Measurements from ENCODE around the gene PPP1R15A. TPM values are rescaled to one million over a fixed set of nuclear protein-coding genes. Genes with fewer than 3 reads are reported as not detected.

The PPP1R15A gene
- total and polyA plus RNA-seq, 2 donors (not counting 1 experiment from before 2014, with no cell fraction given) = 46.3 to 166 TPM

DNA sequence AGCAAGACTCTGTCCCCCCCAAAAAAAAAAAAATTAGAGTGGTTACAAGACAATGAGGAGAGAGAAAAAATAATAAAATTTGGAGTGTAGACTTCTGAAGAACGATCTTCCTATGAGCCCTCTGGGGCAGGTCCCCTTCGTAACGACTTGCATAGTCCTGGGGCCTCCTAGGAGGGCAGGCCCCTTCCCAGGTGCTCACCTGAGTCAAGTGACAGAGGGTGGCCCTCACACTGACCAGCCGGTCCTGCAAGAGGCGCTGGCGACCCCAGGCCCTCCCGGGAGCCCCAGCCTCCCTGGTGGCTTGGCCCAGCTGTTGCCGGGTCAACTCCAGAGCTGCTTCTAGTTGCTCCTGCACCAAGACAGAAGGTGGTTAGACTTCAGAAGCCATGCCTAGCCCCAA is 18.7 kb upstream of the PPP1R15A start:
- DNase-seq (ENCODE audit: low read depth in 2 of 2) = no peak
- no peak overlapping the region for H2AFZ ChIP-seq (ENCODE audit: low read length)
- no peak overlapping the region for H3K4me3 ChIP-seq (replicated peaks in 1 of 4; ENCODE audit: control extremely low read depth in 1 of 4, insufficient read depth in 1 of 4, low read depth in 3 of 4, low read length in 4 of 4)
- no peaks in the 10 kb centered on the region for H3K9me3 ChIP-seq (ENCODE audit: control insufficient read depth, insufficient read depth, low read depth, low read length)
- H3K79me2 ChIP-seq (ENCODE audit: control insufficient read depth, insufficient read depth, low read length) = no peaks in the 10 kb centered on the region
- no peaks in the 10 kb centered on the region for H3K27me3 ChIP-seq (ENCODE audit: control insufficient read depth, insufficient read depth, low read length)
- no peaks in the 10 kb centered on the region for H4K20me1 ChIP-seq (ENCODE audit: control insufficient read depth, extremely low read depth, insufficient read depth, low read length)
- H3K9ac ChIP-seq (ENCODE audit: insufficient read depth, low read length) = no peak overlapping the region
- H3K27ac ChIP-seq (ENCODE audit: insufficient read depth, low read length) = no peak overlapping the region
- H3K4me2 ChIP-seq (ENCODE audit: extremely low read depth, insufficient read depth, low read length) = no peak overlapping the region
- H3K36me3 ChIP-seq (ENCODE audit: control insufficient read depth, insufficient read depth, low read length) = peaks cover 13% of the 10 kb centered on the region
- no peak for TF ChIP-seq EZH2 (IDR thresholded peaks at IDR 0.05; ENCODE audit: low read length, missing control alignments)
- TF ChIP-seq, protein P1, sequence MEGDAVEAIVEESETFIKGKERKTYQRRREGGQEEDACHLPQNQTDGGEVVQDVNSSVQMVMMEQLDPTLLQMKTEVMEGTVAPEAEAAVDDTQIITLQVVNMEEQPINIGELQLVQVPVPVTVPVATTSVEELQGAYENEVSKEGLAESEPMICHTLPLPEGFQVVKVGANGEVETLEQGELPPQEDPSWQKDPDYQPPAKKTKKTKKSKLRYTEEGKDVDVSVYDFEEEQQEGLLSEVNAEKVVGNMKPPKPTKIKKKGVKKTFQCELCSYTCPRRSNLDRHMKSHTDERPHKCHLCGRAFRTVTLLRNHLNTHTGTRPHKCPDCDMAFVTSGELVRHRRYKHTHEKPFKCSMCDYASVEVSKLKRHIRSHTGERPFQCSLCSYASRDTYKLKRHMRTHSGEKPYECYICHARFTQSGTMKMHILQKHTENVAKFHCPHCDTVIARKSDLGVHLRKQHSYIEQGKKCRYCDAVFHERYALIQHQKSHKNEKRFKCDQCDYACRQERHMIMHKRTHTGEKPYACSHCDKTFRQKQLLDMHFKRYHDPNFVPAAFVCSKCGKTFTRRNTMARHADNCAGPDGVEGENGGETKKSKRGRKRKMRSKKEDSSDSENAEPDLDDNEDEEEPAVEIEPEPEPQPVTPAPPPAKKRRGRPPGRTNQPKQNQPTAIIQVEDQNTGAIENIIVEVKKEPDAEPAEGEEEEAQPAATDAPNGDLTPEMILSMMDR (conservative IDR thresholded peaks at IDR 0.05 in 1 of 2, IDR thresholded peaks at IDR 0.05 in 1 of 2; ENCODE audit: low read depth in 1 of 2, low read length in 2 of 2) = no peak
- no peaks in the 10 kb centered on the region for H3K4me1 ChIP-seq (ENCODE audit: control insufficient read depth, extremely low read depth, insufficient read depth, low read length)

GRCh38 chr19:48854103-48854502 is 18.1 kb upstream of the PPP1R15A start:
- Histone ChIP-seq H3K27me3 (ENCODE audit: control insufficient read depth, insufficient read depth, low read length) (no peaks in the 10 kb centered on the region), H3K79me2 (ENCODE audit: control insufficient read depth, insufficient read depth, low read length) (no peaks in the 10 kb centered on the region), H4K20me1 (ENCODE audit: control insufficient read depth, extremely low read depth, insufficient read depth, low read length) (no peaks in the 10 kb centered on the region), H3K9me3 (ENCODE audit: control insufficient read depth, insufficient read depth, low read depth, low read length) (no peaks in the 10 kb centered on the region), H3K4me2 (ENCODE audit: extremely low read depth, insufficient read depth, low read length) (no peak overlapping the region), H2AFZ (ENCODE audit: low read length) (no peak overlapping the region), H3K36me3 (ENCODE audit: control insufficient read depth, insufficient read depth, low read length) (peaks cover 14% of the 10 kb centered on the region), H3K9ac (ENCODE audit: insufficient read depth, low read length) (no peak overlapping the region), H3K27ac (ENCODE audit: insufficient read depth, low read length) (no peak overlapping the region), H3K4me3 (replicated peaks in 1 of 4; ENCODE audit: control extremely low read depth in 1 of 4, insufficient read depth in 1 of 4, low read depth in 3 of 4, low read length in 4 of 4) (no peak overlapping the region), H3K4me1 (ENCODE audit: control insufficient read depth, extremely low read depth, insufficient read depth, low read length) (no peaks in the 10 kb centered on the region)
- no peak for DNase-seq (ENCODE audit: low read depth in 2 of 2)
- TF ChIP-seq EZH2 (IDR thresholded peaks at IDR 0.05; ENCODE audit: low read length, missing control alignments) = no peak
- TF ChIP-seq, protein P1 (conservative IDR thresholded peaks at IDR 0.05 in 1 of 2, IDR thresholded peaks at IDR 0.05 in 1 of 2; ENCODE audit: low read depth in 1 of 2, low read length in 2 of 2) = no peak

DNA sequence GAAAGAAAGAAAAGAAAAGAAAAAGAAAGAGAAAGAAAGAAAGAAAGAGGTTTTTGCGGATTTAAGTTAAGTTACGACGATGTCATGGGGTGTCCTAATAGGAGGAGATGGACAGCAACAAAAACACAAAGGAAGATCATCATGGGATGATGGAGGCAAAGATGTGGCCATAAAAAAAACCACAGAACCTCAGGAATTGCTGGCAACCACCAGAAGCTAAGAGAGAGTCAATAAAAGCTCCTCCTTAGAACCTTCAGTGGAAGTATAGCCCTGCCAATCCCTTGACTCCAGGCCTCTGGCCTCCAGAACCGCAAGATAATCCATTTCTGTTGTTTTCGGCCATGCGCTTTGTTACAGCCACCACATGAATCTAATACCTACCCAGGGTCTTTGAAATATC is 15.3 kb upstream of the PPP1R15A start:
- H3K9me3 ChIP-seq (ENCODE audit: control insufficient read depth, insufficient read depth, low read depth, low read length) = no peaks in the 10 kb centered on the region
- H4K20me1 ChIP-seq (ENCODE audit: control insufficient read depth, extremely low read depth, insufficient read depth, low read length) = no peaks in the 10 kb centered on the region

More for the DNA sequence above, 15.3 kb upstream of the PPP1R15A start:
- Histone ChIP-seq H2AFZ (ENCODE audit: low read length) (no peak overlapping the region), H3K27ac (ENCODE audit: insufficient read depth, low read length) (no peak overlapping the region), H3K9ac (ENCODE audit: insufficient read depth, low read length) (no peak overlapping the region), H3K27me3 (ENCODE audit: control insufficient read depth, insufficient read depth, low read length) (no peaks in the 10 kb centered on the region), H3K36me3 (ENCODE audit: control insufficient read depth, insufficient read depth, low read length) (peaks cover 22% of the 10 kb centered on the region), H3K79me2 (ENCODE audit: control insufficient read depth, insufficient read depth, low read length) (no peaks in the 10 kb centered on the region), H3K4me1 (ENCODE audit: control insufficient read depth, extremely low read depth, insufficient read depth, low read length) (no peaks in the 10 kb centered on the region), H3K4me3 (replicated peaks in 1 of 4; ENCODE audit: control extremely low read depth in 1 of 4, insufficient read depth in 1 of 4, low read depth in 3 of 4, low read length in 4 of 4) (no peak overlapping the region), H3K4me2 (ENCODE audit: extremely low read depth, insufficient read depth, low read length) (no peak overlapping the region)
- TF ChIP-seq, protein P1 (conservative IDR thresholded peaks at IDR 0.05 in 1 of 2, IDR thresholded peaks at IDR 0.05 in 1 of 2; ENCODE audit: low read depth in 1 of 2, low read length in 2 of 2) = no peak
- peak in 1 of 2 donors; percentile 45 for DNase-seq (ENCODE audit: low read depth in 2 of 2)

All from fibroblast of lung (primary cell).